COLO668 (cell line): Measurements from ENCODE around the gene MYCT1.

ENCODE experiments used
- DNase-seq: peaks from one replicate; lab custom pipeline; 2025; ENCODE audit not compliant: unreplicated experiment; lab: John Stamatoyannopoulos, UW

MYCT1 gene

GRCh38 chr6:152721956-152722355 is 24.3 kb downstream of the MYCT1 start:
- no peak for DNase-seq

- no peak for DNase-seq
Measured at GRCh38 chr6:152723398-152723797, 25.7 kb downstream of the MYCT1 start.

- DNase-seq = no peak
Measured at GRCh38 chr6:152726313-152726712, 28.6 kb downstream of the MYCT1 start.

- DNase-seq = no peak
Measured at GRCh38 chr6:152727507-152727906, 29.8 kb downstream of the MYCT1 start.

DNA sequence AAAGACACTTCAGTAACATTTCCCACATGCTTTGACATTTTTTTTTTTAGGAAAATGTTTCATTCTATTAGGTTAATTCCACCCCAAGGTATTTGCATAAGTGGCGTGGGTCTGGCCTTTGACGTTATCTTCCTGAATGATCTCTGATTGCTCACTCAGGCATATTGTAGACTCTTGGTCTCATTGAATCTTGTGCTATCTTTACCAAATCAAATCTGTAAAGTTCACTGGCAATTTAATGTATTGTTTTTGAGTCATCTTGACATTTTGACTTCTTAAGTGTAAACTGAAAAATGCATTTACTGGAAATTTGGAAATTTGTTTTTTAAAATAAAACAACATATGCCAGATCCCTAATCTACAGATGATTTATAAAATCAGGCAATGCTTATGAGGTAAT is 36.9 kb downstream of the MYCT1 start:
- no peak for DNase-seq

- DNase-seq = no peak
Measured at GRCh38 chr6:152736687-152737273, 39.1 kb downstream of the MYCT1 start.

- DNase-seq = no peak
Measured at GRCh38 chr6:152745509-152746171, 47.9 kb downstream of the MYCT1 start.

DNA sequence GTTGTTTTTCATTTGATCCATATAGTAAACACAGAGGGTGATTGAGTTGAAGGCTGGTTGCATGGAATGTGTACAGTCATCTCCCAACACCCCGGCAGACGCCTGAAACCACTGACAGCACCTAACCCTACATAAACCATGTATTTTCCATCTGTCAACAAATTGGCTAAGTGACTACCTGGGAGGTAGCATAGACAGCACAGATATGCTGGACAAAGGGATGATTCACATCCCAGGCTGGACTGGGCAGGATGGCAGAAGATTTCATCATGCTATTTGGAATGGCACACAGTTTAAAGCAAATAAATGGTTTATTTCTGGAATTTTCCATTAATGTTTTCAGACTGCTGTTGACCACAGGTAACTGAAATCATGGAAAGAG is 48.5 kb downstream of the MYCT1 start:
- no peak for DNase-seq

- no peak for DNase-seq
Measured at GRCh38 chr6:152748843-152749242, 51.1 kb downstream of the MYCT1 start.

DNA sequence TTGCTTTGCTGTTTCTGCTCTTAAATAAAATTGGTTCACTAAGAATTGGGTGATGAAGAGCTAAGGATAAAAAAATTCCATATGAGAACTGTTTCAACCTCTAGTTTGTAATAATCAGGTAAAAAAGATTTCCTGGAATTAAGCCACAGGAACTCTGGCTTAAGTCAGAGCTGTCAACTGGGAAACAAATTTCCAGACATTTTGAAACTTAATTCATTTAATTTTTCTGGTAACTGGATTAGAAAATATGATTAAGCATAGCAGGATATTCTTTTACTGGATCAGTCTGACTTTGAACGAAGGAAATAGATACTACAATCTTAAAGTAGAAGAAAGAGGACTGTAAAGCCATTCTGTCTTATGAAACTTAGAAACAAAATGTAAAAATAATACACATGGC is 51.6 kb downstream of the MYCT1 start:
- no peak for DNase-seq

DNA sequence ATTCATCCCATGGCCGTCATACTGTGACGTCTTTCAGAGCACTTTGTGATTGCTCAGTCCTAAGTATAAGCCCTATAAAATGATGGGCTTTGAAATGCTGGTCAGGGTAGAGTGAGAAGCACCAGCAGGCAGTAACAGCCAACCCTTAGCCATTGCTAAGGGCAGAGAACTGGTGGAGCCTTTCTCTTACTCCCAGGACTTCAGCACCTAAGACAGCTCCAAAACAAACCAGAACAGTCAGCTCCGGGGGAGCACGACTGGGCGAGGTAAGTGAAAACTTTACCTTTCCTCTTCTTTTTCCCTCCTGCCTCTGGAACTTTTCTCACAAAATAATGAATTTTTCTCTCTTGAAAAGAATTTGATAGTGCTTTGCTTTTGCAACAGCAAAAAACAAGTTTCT is 53.0 kb downstream of the MYCT1 start, which contains the start of gene VIP:
VIP (plus strand) TSS at position 104 of the 400 bp plus-strand sequence. CDS start 1,381 bp downstream, outside the sequence.
- DNase-seq = no peak

GRCh38 chr6:152765331-152765730 is 67.6 kb downstream of the MYCT1 start:
- no peak for DNase-seq

GRCh38 chr6:152769159-152769558 is 71.5 kb downstream of the MYCT1 start:
- no peak for DNase-seq

- no peak for DNase-seq
Measured at GRCh38 chr6:152769993-152770392, 72.3 kb downstream of the MYCT1 start.

GRCh38 chr6:152771061-152771687 is 73.5 kb downstream of the MYCT1 start:
- DNase-seq = no peak
